GM13977 (cell line): ENCODE results near the gene JAGN1.
A peak's percentile ranks its signal among the peaks of the same experiment; 100 is the strongest.

ENCODE experiments used
- DNase-seq: peaks from one replicate; pipeline ENCODE4 v3.0.0; 2012; ENCODE audit warnings: low spot score
- CTCF ChIP-seq: IDR thresholded peaks from 2 replicates; pipeline ENCODE4 v1.5.1; 2012; ENCODE audit warnings: mild to moderate bottlenecking, control low read depth; ENCODE audit not compliant: insufficient read depth; ENCODE audit errors: extremely low read depth, missing control alignments
- in situ Hi-C: fragments of 300-500 bp; cut with MboI; formaldehyde crosslinking; loops from one replicate; pipeline ENCODE4 v1.12.0; 2022; ENCODE audit warnings: low sequenced_read_pairs, low pct_unique_long_range_greater_than_20kb, mixed read lengths, inconsistent platforms; ENCODE audit not compliant: unreplicated experiment

JAGN1 gene

DNA sequence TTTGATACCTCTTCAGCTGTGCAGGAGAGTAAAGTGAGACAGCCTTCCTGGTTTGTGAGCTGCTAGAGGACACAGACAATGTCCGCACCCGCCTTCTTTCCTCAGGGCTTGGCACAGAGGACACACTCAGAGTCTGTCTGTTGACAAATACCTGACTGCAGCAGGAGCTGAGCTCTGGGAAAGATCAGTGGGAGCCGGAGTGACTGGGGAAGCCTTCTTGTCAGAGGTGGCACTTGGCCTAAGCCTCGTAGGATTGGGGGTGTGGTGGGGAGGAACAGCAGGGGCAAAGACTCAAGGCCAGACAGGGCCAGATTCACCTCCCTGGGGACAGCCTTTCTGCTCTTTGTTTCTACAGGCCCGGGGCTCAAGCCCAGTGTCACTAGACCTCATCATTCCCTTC is 23.2 kb downstream of the JAGN1 start:
- no peak for DNase-seq
- in situ Hi-C loops = no loop called here
- no peak for TF ChIP-seq CTCF

GRCh38 chr3:9914011-9914410 is 23.6 kb downstream of the JAGN1 start:
- DNase-seq = no peak
- in situ Hi-C loops = no loop called here
- TF ChIP-seq CTCF = no peak

DNA sequence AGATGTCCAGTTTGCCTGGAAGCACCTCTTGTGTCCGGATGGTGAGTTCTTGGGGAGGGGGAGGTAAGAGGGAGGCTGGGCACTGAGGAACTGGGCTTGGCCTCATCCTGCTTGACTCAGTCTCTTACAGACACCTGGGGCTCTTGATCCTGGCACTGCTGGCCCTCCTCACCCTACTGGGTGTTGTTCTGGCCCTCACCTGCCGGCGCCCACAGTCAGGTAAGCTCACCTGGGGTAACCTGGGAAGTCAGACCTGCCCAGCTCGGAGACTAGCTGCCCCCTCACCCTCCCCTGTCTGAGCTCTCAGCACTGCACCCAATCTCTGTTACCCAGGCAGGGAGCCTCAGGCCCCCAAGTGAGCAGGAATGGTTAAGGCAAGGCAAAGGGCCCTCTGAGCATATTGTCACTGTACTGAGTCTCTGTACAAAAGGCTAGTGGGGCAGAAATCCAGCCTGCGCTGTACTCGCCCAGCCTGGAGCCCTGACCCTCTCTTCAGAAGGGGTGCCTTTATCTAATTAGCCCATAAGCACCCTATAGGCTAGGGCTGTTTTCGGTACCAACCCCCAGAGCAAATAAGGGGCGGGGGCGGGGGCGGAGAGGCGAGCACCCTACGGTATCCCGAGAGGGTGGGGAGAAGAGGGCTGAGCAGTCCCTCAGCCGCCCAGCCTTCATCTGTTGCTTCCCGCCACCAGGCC is 24.3 kb downstream of the JAGN1 start:
- DNase-seq = peak; percentile 49

GRCh38 chr3:9915254-9916141 is 25.1 kb downstream of the JAGN1 start:
- peak; percentile 38 for TF ChIP-seq CTCF

More for the DNA sequence above, 24.3 kb downstream of the JAGN1 start:
- in situ Hi-C loops = no loop called here
- TF ChIP-seq CTCF = no peak

GRCh38 chr3:9916346-9916733 is 25.9 kb downstream of the JAGN1 start:
- in situ Hi-C loops = no loop called here
- DNase-seq = no peak
- TF ChIP-seq CTCF = no peak

More at GRCh38 chr3:9915254-9916141, 25.1 kb downstream of the JAGN1 start:
- in situ Hi-C loops = no loop called here
- DNase-seq = peak; percentile 50

DNA sequence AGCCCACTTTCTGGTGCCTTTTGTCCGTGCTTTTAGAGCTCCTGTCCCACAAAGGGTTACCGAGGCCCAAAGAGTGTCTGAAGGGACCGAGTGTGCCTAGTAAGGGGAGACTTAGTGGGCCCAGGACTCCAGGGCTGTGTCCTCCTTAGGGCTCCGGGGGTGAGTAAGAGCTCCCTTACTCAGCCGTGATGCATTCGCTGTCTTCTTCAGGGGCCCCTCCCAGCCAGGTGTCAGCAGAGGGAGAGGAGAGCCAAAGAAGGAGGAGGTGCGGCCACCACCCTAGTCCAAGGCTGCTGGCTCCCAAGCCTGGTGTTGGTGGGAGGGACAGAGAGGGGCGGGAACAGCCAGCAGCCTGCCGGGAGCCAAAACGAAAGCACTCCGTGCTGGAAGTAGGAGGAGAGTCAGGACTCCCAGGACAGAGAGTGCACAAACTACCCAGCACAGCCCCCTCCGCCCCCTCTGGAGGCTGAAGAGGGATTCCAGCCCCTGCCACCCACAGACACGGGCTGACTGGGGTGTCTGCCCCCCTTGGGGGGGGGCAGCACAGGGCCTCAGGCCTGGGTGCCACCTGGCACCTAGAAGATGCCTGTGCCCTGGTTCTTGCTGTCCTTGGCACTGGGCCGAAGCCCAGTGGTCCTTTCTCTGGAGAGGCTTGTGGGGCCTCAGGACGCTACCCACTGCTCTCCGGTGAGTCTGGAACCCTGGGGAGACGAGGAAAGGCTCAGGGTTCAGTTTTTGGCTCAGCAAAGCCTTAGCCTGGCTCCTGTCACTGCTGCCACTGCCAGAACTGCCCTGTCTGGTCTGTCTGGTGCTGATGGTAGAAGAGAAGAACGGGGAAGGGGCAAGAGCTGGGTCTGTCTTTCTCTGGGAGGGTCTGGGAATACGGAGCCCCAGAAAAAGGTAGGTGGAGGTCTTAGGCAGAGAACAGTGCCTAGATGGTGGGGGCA is 26.6 kb downstream of the JAGN1 start, which contains the start of gene IL17RC:
Gene IL17RC, plus strand, starts transcription at position 365 of the 947 bp plus-strand sequence. Its CDS starts 218 bp downstream, at position 583.
- in situ Hi-C loops = no loop called here
- no peak for TF ChIP-seq CTCF
- DNase-seq = no peak
